Mesenchymal stem cell (in vitro differentiated cells and primary cell): Measurements from ENCODE around the gene PADI6.

ENCODE experiments used
- DNase-seq: peaks from one replicate; pipeline ENCODE4 v3.0.0-alpha.2; 2013
- H2AFZ ChIP-seq: one replicate; pipeline ENCODE4 v1.6.1; 2013; ENCODE audit warnings: low read depth, mild to moderate bottlenecking, control low read depth, inconsistent platforms, low read length, moderate library complexity
- H2AK5ac ChIP-seq: 2 replicates; pipeline ENCODE4 v1.6.1; 2013; ENCODE audit warnings: low read length, moderate library complexity, mild to moderate bottlenecking, inconsistent platforms; ENCODE audit not compliant: severe bottlenecking
- H2BK120ac ChIP-seq: one replicate; pipeline ENCODE4 v1.6.1; 2013; ENCODE audit warnings: low read depth, mild to moderate bottlenecking, inconsistent platforms, low read length, moderate library complexity
- H2BK12ac ChIP-seq, 2 experiments: one replicate each; pipeline ENCODE4 v1.6.1; 2013; ENCODE audit warnings: inconsistent platforms in 2 of 2, low read length in 2 of 2, mild to moderate bottlenecking in 2 of 2, moderate library complexity in 2 of 2, control low read depth in 1 of 2
- H2BK15ac ChIP-seq: one replicate; pipeline ENCODE4 v1.6.1; 2013; ENCODE audit warnings: mild to moderate bottlenecking, low read depth, inconsistent platforms; ENCODE audit not compliant: poor library complexity, severe bottlenecking
- H2BK5ac ChIP-seq: 2 replicates; pipeline ENCODE4 v1.6.1; 2013; ENCODE audit warnings: low read depth, mild to moderate bottlenecking, low read length, control low read depth, inconsistent platforms; ENCODE audit not compliant: poor library complexity, severe bottlenecking
- H3K14ac ChIP-seq, 2 experiments: one replicate each; pipeline ENCODE4 v1.6.1; 2013; ENCODE audit warnings: inconsistent platforms in 2 of 2, low read length in 2 of 2, control low read depth in 1 of 2, mild to moderate bottlenecking in 1 of 2, moderate library complexity in 1 of 2
- H3K18ac ChIP-seq, 2 experiments: one replicate each; pipeline ENCODE4 v1.6.1; 2013; ENCODE audit warnings: inconsistent platforms in 2 of 2, low read length in 2 of 2, control low read depth in 1 of 2, low read depth in 1 of 2, mild to moderate bottlenecking in 1 of 2
- H3K23ac ChIP-seq, 2 experiments: one replicate each; pipeline ENCODE4 v1.6.1; 2013; ENCODE audit warnings: inconsistent platforms in 2 of 2, low read length in 2 of 2, mild to moderate bottlenecking in 2 of 2, moderate library complexity in 2 of 2, control low read depth in 1 of 2
- H3K27ac ChIP-seq: 2 replicates; pipeline ENCODE4 v1.5.1; 2013; ENCODE audit warnings: mild to moderate bottlenecking, moderate library complexity, low read length, control low read depth, inconsistent platforms; ENCODE audit not compliant: poor library complexity, severe bottlenecking
- H3K27me3 ChIP-seq, 2 experiments: 2 replicates each; pipeline versions ENCODE4 v1.6.1 to v1.7.0; 2013; ENCODE audit warnings: low read length in 2 of 2, mild to moderate bottlenecking in 2 of 2, moderate library complexity in 2 of 2, control low read depth in 1 of 2, inconsistent platforms in 1 of 2; ENCODE audit not compliant: control insufficient read depth in 1 of 2, insufficient read depth in 1 of 2
- H3K36me3 ChIP-seq, 2 experiments: 2 replicates each; pipeline versions ENCODE4 v1.6.1 to v1.7.0; 2013; ENCODE audit warnings: low read length in 2 of 2, control low read depth in 1 of 2, inconsistent platforms in 1 of 2, low read depth in 1 of 2, mild to moderate bottlenecking in 1 of 2; ENCODE audit not compliant: insufficient read depth in 2 of 2, control insufficient read depth in 1 of 2
- H3K4ac ChIP-seq, 2 experiments: one replicate each; pipeline ENCODE4 v1.6.1; 2013; ENCODE audit warnings: inconsistent platforms in 2 of 2, low read length in 2 of 2, mild to moderate bottlenecking in 2 of 2, moderate library complexity in 2 of 2, control low read depth in 1 of 2, low read depth in 1 of 2
- H3K4me1 ChIP-seq: 2 replicates; pipeline ENCODE4 v1.6.1; 2013; ENCODE audit warnings: low read depth, low read length, control low read depth; ENCODE audit not compliant: control insufficient read depth, insufficient read depth
- H3K4me2 ChIP-seq: 2 replicates; pipeline ENCODE4 v1.6.1; 2013; ENCODE audit warnings: low read length, mild to moderate bottlenecking, inconsistent platforms; ENCODE audit not compliant: poor library complexity, severe bottlenecking
- H3K4me3 ChIP-seq, 2 experiments: 2 replicates each; pipeline versions ENCODE4 v1.5.1 to v1.7.0; 2013; ENCODE audit warnings: low read length in 2 of 2, mild to moderate bottlenecking in 2 of 2, control low read depth in 1 of 2, low read depth in 1 of 2; ENCODE audit not compliant: insufficient read depth in 1 of 2
- H3K79me1 ChIP-seq: replicated peaks from 2 replicates; pipeline ENCODE4 v1.6.1; 2013; ENCODE audit warnings: mild to moderate bottlenecking, control low read depth, low read length, inconsistent platforms; ENCODE audit not compliant: poor library complexity, severe bottlenecking
- H3K9ac ChIP-seq: 2 replicates; pipeline ENCODE4 v1.7.0; 2013; ENCODE audit warnings: mild to moderate bottlenecking, low read length, moderate library complexity
- H3K9me3 ChIP-seq: 2 replicates; pipeline ENCODE4 v1.7.0; 2013; ENCODE audit warnings: mild to moderate bottlenecking, low read length; ENCODE audit not compliant: control insufficient read depth
- H4K8ac ChIP-seq: one replicate; pipeline ENCODE4 v1.6.1; 2013; ENCODE audit warnings: inconsistent platforms, mild to moderate bottlenecking, low read length, moderate library complexity
- H4K91ac ChIP-seq: one replicate; pipeline ENCODE4 v1.6.1; 2013; ENCODE audit warnings: mild to moderate bottlenecking, low read length, inconsistent platforms
- WGBS: methylation state at CpG from one replicate; pipeline ENCODE4 v1.1.7; 2013; ENCODE audit warnings: mixed read lengths; 5-methylcytosine and 5-hydroxymethylcytosine counted together

Gene PADI6

GRCh38 chr1:17447501-17447992 is 75.6 kb downstream of the PADI6 start:
- Histone ChIP-seq H3K9me3 (no peaks in the 10 kb centered on the region), H3K27ac (no peak overlapping the region), H3K4ac (no peak overlapping the region), H2BK120ac (no peak overlapping the region), H3K14ac (no peak overlapping the region), H3K4me1 (peaks cover 4% of the 10 kb centered on the region), H3K4me2 (no peak overlapping the region), H3K23ac (no peak overlapping the region), H3K18ac (no peak overlapping the region), H3K79me1 (no peaks in the 10 kb centered on the region), H2AK5ac (no peak overlapping the region), H2AFZ (no peak overlapping the region), H4K8ac (no peak overlapping the region), H2BK12ac (no peak overlapping the region), H3K27me3 (no peaks in the 10 kb centered on the region), H4K91ac (no peak overlapping the region), H3K4me3 (no peak overlapping the region), H3K9ac (no peak overlapping the region), H2BK15ac (no peak overlapping the region), H2BK5ac (no peak overlapping the region), H3K36me3 (no peaks in the 10 kb centered on the region)
- WGBS = 89% methylated on average over 12 of the region's 12 CpGs
- DNase-seq = no peak
